GM19351 (cell line): ENCODE measurements around the gene LTBP1.

Source experiments
- ATAC-seq: cut with Tn5 transposase; IDR thresholded peaks from one replicate; pipeline ENCODE4 v1.9.1; 2021; ENCODE audit warnings: mild to moderate bottlenecking, moderate library complexity; ENCODE audit not compliant: unreplicated experiment

LTBP1 gene

DNA sequence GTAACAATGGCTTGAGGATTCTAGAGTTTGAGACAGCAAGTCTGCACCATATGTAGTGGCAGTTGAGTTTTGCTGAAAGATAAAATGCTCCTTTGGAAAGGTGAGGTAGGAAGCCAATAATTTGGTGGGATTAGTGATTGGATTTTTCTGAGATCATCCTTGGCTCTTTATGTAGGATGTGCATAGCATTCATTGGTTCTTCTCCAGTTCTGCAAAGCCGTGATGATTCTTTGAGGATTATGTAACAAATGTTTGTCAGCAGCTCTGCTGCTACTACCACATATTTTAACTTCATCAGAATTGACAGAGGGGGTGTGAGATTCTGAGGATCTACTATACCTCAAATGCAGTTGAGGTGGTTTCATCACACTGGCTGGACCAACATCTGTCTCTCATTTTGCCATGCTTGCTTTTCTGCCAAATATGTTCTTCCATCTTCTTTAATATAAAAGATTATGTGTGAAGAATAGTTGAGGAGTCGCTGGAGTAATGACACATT, 340.8 kb downstream of the LTBP1 start:
- no peak for ATAC-seq

DNA sequence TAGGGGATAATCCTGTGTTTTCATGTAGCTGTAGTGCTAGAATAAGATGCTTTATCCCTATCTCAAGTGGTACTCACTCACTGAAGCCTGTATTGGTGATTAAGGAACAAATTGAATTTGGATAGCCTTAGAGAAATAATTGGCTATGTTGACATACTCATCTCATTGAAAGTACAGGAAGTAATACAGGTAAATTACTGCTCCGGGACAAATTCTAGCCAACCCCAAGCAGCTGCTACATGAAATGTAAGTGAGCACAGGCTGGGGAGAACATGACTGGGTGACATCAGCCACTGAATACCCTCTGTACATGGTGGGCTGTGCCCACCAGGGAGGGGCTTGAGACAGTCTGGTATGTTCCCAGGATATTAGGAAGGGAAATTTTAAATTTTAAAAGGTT, 341.3 kb downstream of the LTBP1 start:
- no peak for ATAC-seq

DNA sequence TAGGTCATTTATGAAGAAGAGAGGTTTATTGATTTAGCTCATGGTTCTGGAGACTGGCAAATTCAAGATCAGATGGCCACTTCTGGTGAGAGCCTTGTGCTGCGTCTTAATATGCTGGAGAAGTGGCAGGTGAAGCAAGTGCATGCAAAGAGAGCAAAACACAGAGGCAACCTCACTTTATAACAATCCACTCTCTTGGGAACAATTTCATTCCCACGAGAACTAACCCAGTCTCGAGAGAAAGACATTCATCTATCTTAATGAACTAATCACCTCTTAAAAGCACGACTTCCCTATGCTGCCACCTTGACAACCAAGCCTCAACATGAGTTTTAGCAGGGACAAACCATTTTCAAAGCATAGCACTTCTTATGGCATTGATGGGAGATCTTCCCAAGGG, 343.2 kb downstream of the LTBP1 start:
- ATAC-seq = no peak

DNA sequence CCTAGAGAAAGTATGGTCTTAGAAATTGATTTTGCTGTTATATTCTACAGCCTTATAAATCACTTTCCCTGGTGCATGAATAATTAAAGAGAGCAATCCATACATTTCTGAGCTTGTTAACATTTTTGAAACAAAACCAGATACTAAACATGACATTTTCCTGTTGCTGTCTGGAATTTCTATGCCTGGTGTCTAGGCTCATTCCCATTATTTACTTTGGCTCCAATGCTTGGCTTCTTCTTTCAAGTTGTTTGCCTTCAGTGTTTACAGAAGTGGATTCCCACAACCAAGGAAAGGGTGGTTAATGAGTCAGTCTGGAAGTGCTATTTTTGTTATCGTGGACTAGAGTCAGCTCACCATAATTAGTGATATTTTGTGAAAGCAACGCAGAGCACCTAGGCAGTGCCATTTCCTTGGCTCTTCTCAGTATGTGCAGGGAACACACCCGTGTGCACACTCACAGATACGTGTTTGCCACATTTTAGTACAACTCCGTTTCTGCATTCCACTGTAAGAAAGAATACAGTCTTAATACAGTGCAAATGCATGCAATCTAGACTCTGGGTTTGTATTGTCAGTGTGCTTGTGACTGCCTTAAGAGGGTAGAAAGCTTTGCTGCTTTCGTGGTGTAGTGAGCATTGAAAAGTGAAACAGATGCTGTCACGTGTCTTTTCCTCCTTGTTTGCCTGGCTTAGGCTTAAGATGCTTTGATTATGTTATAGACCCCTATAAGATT, 344.7 kb downstream of the LTBP1 start:
- ATAC-seq = no peak

DNA sequence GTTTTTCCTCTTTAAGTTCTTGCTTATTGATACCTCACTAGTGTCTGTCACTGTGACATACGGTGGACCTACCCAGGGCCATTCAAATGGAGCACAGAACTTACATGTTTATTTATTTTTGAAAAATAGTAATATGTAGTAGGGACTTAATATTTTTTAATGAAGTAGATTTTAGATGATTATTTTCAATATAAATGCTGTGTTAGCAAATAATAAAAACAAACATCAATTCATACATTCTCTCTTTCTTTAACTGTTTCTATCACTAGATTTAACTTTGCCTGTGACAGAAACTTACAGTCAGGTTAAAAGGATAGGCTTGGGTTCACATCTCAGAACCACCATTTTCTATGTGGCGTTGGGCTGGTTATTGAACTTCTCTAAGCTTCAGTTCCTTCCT, 345.3 kb downstream of the LTBP1 start:
- no peak for ATAC-seq

DNA sequence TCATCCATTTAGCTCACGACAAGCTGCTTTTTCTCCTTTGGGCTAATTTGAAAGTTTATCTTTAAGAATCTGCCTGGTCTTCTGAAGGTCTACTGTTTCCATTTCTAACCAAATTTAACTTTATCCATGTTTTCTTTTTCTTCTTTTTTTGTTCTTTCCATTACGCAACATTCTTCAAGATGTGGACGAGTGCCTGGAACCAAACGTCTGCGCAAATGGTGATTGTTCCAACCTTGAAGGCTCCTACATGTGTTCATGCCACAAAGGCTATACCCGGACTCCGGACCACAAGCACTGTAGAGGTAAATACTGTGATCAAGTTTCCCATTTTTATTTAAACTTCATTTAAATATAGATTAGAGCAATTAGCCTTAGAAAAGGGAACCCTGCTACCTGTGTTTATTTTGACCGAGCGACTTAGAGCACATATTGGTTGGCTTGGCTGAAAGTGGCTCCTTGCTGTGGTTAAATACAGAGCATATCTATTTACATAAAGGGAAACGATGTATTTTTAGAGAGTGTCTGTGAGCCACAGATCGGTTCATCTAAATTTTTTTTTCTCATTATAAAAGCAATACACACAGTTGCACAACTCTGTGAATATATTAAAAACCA, 346.3 kb downstream of the LTBP1 start:
- ATAC-seq = peak; percentile 73

DNA sequence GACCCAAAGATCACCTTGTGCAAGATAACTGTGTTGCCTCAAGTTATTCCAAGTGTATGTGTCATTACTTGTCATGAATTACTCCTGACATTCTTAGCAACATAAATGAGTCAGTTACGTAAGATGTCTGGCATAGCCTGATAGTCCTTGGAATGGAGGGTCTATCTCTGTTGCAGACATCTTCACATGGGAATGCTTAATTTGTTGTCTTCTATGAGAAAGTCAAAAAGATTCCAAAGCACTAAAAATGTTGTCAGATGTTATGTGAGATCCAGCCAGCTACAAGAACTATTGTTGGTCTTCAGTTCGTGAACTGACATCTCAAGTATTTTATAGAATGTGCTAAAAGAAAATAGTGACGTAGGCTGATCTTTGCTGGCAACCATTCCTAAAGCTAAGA, 351.5 kb downstream of the LTBP1 start:
- ATAC-seq = no peak

DNA sequence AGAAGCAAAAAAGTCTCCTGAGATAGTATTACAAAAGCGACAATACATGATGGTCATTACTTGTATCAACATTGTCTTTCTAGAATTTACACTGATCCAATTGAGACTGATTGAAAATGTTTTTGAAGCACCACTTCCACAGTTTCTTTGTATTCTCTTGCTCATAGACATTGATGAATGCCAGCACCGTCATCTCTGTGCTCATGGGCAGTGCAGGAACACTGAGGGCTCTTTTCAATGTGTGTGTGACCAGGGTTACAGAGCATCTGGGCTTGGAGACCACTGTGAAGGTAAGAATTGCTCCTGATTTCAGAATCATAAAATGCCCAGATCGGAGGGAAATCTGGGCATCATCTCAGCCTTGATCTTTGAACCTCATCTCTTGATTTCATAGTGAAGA, 354.6 kb downstream of the LTBP1 start:
- ATAC-seq = no peak

DNA sequence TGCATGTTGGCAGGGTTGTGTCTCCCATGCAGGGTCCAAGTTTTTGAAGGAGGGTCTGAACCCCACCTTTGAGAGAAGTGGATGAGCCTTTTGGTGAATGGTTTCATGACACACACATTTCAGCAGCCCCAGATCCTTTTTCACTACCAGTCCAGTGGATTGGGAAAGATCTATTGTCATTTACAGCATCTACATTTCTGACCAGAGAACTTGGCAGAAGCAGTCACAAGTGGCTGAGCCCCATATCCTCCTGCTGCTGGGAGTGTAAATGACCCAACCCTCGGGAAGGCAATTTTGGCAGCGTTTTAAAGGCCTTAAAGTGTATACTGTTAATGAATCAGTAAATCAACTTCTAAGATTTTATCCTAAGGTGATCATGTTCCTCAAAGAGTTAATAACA, 355.6 kb downstream of the LTBP1 start:
- no peak for ATAC-seq

DNA sequence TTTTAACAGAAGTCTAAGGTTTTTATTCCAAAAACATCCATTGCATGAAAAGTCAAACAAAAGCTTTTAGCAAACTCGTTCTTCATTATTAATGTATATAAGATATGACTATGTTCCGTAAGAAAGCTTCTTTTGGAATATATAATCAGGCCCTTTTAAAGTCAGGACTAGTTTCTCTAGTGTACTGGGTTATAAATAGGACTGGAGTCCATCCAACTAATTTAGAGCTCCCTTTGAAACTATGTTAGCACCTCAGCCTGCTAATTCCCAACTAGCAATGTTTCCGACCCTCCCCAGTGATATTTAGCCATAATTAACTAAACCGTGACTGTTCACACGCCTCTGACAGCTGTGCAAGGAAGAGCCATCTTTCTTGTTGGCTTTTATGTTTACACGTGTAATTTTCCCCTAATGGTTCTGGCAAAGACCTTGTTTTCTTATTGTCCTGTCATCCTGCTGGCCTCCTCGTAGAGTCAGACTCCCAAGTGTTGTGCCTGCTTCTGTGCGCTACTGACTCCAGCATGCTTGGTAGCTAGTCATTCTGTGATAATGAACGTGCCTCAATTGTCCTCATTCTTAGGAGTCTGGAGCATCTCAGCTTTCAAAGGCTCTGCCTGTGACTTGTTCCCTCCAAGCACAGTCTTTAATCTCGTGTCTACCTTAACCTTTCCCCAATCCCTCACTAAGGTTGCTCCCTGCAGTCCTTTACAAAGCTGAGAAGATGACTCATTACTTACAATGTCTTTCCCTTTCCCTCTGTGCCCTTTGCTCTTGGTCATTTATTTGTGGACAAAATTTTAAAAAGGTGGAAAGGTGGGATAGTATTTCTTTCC, 357.5 kb downstream of the LTBP1 start:
- no peak for ATAC-seq

DNA sequence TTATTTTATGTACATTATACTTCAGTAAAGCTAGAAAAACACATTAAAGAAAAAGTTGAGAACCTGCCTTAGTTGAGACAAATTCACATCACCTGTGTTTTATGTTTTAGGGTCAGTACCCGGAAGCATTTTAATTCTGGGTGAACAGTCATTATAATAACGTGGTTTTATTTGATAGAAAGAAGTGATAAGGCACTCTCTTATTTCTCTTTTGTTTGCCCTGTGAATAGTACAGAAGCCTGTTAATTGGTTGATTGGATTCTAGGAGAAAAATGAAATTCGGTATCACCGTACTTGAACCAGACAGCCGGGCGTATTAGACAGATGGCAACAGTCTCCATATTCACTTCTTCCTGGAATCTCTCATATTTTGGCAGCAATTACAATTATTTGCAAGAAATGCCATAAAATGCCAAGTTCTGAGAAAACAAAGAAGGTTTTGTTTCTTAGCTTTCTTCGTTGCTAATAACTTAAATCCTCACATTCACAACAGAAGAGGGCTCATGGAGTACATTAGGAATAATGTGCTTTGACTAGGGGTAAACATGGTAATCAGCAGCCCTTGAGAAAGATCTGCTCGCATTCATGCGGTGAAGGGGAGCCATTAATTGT, 361.0 kb downstream of the LTBP1 start:
- no peak for ATAC-seq

DNA sequence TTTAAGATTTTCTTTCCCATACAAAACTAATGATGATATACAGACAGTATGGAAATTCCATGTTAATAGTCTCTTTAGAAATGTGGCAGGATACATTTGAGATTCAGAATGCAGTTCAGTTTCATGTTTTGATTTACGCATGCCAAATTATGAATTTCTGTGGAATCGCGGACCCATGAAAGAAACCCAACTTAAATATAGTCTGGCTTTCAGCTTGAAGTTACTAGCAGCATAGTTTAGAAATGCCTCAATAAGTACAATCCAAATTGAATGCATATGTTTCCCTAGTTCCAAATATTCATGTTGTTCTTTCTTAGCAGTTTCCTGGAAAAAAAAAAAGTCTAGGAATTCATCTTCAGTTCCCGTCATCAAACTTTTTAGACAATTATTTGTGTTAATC, 365.6 kb downstream of the LTBP1 start:
- ATAC-seq = no peak

DNA sequence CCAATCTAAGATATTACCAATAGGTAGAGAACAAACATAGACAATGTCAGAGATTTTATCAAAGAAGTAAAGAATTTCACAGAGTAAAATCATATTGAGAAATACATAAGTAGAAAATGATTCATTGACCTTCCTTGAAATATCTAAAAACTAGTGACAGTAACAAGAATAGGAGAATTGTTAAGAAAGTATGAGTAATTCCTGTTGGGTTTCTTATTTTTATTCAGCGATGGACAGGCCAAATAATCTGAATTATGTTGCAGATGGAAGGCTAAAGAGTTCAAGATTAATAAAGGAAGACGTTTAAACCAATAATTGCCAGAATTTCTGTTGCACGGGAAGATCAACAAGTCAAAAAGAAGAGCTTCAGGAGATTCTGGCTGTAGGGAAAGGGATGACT, 366.3 kb downstream of the LTBP1 start:
- no peak for ATAC-seq

DNA sequence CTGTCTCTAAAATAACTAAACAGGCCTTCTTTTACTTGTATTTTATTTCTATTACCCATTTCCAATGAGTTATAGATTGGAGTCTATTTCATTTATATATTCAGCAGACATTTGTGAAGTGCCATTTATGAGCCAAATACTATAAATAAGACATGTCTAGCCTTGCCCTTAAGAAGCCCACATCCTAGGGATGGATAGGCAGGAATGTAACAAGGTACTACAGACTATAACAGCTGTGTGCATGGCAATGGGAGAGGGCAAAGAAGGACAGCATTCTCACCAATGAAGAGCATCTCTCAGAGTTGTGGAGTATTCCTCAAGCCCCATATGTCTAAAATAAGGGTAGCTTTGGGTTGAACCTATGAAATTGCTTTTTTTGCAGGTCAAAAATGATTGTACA, 367.8 kb downstream of the LTBP1 start:
- no peak for ATAC-seq

DNA sequence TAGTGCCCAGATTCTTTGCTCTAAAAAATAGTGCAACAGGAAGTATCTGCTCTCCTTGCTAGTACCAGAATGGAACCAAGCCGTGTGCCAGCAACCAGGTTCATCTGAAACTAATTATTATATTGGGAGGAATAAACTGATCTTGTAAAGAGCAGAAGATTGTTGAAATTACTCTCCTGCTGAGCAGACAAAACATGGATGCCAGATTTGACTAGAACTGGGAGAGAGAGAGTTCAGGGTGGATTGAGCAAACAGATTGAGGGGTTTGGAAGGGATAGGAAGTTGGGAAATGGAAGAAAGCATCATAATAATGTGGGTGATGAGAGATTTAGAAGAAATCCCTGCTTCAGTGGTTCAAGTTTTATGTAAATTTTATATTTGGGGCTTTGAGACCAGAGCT, 369.6 kb downstream of the LTBP1 start:
- ATAC-seq = no peak

DNA sequence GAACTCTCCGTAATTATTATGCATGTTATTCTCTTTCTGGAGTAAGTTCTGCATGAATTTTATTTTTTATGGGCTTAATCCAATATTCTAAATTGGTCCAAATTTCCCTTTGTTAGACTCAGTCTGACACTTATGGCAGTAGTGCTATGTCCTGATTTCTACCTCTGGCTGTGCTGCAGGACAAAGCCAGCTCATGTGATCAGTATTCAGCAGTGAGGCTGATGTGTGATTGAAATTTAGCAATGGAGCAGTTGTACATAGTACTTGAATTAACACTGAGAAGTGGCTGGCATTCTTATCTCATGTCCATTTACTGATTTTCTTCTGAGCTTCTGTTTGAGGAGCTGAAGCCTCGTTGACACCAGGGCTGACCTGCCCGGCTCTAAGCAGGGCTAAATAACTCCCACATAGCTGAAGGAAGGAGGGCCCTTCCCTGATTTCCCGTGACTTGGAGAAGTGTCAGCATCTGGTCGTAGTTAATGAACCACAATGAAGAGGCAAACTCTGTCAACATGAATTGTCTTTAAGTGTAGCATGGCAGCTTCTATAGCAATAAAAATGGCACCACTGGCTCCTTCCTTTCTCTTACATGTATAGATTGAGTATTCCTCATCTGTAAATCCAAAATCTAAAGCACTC, 370.7 kb downstream of the LTBP1 start:
- no peak for ATAC-seq

DNA sequence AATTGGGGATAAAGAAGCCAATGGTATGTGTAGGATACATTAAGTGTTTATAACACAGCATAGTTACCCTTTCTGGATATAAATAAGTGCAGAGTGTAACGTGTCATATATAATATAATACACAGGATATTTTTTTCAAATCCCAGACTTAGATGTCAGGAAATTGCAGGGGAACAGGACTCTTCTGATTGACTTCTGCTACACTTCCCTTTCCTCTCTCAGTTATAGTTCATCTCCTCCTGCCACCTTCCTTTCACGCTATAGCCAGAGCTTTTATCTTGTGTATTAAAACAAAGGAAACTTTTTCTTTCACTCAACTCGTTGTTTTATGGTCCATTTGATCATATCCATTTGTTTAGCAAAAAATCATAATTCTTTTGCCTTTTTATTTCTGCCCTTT, 371.7 kb downstream of the LTBP1 start:
- no peak for ATAC-seq

DNA sequence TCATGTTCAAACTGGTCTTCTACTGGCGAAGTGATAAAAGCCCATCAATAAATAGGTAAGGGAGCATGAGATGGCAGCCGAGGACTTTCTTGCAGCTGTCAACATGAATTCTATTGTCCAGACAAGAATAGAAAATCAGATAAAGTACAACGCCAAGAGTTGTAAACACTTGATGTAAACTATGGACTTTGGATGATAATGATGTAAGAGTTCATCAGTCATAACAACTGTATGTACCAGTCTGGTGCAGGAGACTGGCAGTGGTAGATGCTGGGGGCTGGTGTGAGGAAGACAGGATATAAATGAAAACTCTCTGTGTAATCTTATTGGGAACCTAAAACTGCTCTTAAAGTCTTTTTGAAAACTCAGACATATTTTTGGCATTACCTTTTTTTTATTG, 373.8 kb downstream of the LTBP1 start:
- no peak for ATAC-seq

DNA sequence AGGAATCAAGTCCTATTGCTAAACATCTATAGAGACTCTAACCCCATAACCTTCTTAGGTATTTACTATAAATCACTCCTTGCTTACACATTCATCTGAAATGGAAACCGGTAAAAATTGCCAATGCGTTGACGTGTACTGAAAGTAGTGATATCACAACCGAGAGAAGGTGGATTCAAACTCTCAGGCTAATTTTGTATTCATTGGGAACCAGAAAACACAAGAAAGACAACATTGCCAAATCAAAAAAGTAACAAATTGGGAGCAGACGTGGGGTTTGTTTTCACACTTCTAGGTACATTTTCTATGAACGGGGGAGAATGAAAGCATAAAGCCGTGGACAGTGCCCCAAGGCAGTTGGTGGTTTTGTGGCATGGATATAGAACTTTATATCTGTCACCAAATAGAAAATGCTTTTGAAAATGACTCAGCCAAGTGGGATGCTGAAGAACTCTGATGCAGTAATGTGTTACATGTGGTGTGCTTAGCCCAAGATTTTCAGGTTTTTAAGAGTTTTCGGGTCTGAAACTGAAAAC, 374.6 kb downstream of the LTBP1 start:
- ATAC-seq = peak; percentile 67

DNA sequence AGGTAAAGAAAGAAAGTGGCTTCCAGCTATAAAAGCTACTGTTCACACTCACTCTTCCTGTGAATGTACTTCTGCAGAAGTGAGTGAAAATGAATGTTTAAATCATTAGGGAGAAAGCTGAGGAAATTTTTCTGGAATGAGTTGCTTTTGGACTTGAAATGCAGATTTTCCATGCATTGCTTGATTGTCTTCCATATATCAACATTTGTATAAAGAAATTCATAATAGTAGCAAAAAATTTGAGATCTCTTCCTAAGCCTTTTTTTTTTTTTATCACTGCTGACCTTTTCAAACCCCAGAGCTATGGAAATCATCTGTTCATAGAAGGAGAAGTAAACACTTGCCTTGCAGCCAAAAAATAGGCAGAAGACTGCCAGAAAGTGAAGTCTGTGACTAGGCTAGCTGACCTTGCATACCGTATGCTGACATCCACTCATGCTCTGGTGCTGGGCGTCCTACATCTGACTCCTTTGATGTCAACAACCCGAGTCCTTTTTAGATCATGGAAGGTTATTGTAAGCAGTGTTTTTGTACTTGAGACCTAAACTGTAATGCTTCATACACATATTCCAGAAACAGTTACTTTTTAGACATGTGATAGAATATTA, 375.2 kb downstream of the LTBP1 start:
- no peak for ATAC-seq
